ENCODE data around the gene CLASRP. TPM values are rescaled to one million over a fixed set of nuclear protein-coding genes. Genes with fewer than 3 reads are reported as not detected.

CLASRP gene
- total RNA-seq, 1 experiment from 2014 or later = 79.9 TPM

DNA sequence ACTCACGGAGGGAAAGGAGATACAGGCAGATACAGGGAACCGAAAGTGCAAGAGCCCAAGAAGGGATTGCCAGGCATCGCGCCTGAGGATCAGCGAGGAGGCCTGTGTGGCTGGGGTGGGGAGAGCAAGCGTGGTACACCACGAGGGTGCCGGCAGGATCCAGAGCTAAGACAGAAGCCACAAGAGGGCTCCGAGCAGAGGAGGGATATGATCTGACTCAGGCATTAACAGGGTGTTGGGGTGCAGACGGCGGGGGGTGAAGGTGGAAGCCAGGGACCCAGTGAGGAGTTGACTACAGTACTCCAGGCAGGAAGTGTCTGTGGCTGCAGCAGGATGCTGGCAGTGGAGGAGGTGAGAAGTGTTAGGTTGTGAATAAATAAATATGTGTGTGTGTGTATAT is 48.7 kb downstream of the CLASRP start:
- ChIA-PET CTCF (no interaction called here), POLR2A (no interaction called here), RAD21 (ENCODE audit: low non-redundant PET in 1 of 2, low total read pairs in 2 of 2, uncharacterized antibody in 2 of 2, unreplicated experiment in 2 of 2) (interaction anchor here in 1 of 2 experiments (0.6 kb wide), 1 partner anchor 398 kb away, joined by 3 read pairs; no protein-coding TSS in a partner anchor)
- Histone ChIP-seq H3K4me1 (ENCODE audit: control insufficient read depth in 1 of 2, insufficient read depth in 2 of 2, low read length in 2 of 2) (peaks cover 4 to 26% of the 10 kb centered on the region in 2 experiments; a peak in 3 of 4 replicates), H3K27ac (ENCODE audit: low read depth, low read length) (no peak overlapping the region; the same call in 1 of the 2 replicates), H3K9me3 (ENCODE audit: control insufficient read depth in 1 of 2, insufficient read depth in 1 of 2, low read depth in 1 of 2, low read length in 2 of 2) (no peaks in the 10 kb centered on the region), H3K9ac (ENCODE audit: low read length) (no peak overlapping the region), H3K79me2 (ENCODE audit: insufficient read depth, low read length) (peaks cover 56% of the 10 kb centered on the region), H3K9me2 (ENCODE audit: insufficient read depth) (no peaks in the 10 kb centered on the region), H4K20me1 (ENCODE audit: insufficient read depth) (no peaks in the 10 kb centered on the region), H3K27me3 (ENCODE audit: insufficient read depth, low read length) (no peaks in the 10 kb centered on the region), H2AFZ (ENCODE audit: low read depth, low read length, poor library complexity, severe bottlenecking) (no peak overlapping the region), H3K4me2 (ENCODE audit: low read length) (no peak overlapping the region), H3K36me3 (ENCODE audit: control insufficient read depth in 1 of 2, insufficient read depth in 2 of 2, low read length in 2 of 2) (peaks cover 2 to 22% of the 10 kb centered on the region in 2 experiments; a peak in 2 of 4 replicates), H3K4me3 (replicated peaks in 1 of 2; ENCODE audit: low read depth in 1 of 2, low read length in 2 of 2) (no peak overlapping the region)
- BruUV-seq (replicated peaks) = no TSS peak
- ATAC-seq (no peak), DNase-seq (ENCODE audit: low read depth, low spot score) (no peak)
- TF ChIP-seq SP1 (IDR thresholded peaks at IDR 0.05; ENCODE audit: low read depth) (no peak), SRF (IDR thresholded peaks at IDR 0.05; ENCODE audit: low read depth) (no peak), EZH2 (IDR thresholded peaks at IDR 0.05) (no peak), POLR2AphosphoS5 (IDR thresholded peaks at IDR 0.05; ENCODE audit: low read depth, low read length) (no peak), ZFX (IDR thresholded peaks at IDR 0.05) (no peak), JUND (IDR thresholded peaks at IDR 0.05) (no peak), SIN3A (IDR thresholded peaks at IDR 0.05; ENCODE audit: low read depth) (no peak), RAD21 (IDR thresholded peaks at IDR 0.05; ENCODE audit: low read depth) (no peak), YY1 (IDR thresholded peaks at IDR 0.05; ENCODE audit: extremely low read depth, insufficient replicate concordance, low read depth, low read length) (no peak), FOSL1 (IDR thresholded peaks at IDR 0.05; ENCODE audit: low read depth) (no peak), EZH2phosphoT487 (IDR thresholded peaks at IDR 0.05; ENCODE audit: borderline replicate concordance) (no peak), POLR2A (IDR thresholded peaks at IDR 0.05; ENCODE audit: borderline replicate concordance, extremely low read depth, insufficient read depth, insufficient read length) (no peak)
- TF ChIP-seq, protein P1, sequence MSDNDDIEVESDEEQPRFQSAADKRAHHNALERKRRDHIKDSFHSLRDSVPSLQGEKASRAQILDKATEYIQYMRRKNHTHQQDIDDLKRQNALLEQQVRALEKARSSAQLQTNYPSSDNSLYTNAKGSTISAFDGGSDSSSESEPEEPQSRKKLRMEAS (IDR thresholded peaks at IDR 0.05) = no peak
- TF ChIP-seq, protein P2, sequence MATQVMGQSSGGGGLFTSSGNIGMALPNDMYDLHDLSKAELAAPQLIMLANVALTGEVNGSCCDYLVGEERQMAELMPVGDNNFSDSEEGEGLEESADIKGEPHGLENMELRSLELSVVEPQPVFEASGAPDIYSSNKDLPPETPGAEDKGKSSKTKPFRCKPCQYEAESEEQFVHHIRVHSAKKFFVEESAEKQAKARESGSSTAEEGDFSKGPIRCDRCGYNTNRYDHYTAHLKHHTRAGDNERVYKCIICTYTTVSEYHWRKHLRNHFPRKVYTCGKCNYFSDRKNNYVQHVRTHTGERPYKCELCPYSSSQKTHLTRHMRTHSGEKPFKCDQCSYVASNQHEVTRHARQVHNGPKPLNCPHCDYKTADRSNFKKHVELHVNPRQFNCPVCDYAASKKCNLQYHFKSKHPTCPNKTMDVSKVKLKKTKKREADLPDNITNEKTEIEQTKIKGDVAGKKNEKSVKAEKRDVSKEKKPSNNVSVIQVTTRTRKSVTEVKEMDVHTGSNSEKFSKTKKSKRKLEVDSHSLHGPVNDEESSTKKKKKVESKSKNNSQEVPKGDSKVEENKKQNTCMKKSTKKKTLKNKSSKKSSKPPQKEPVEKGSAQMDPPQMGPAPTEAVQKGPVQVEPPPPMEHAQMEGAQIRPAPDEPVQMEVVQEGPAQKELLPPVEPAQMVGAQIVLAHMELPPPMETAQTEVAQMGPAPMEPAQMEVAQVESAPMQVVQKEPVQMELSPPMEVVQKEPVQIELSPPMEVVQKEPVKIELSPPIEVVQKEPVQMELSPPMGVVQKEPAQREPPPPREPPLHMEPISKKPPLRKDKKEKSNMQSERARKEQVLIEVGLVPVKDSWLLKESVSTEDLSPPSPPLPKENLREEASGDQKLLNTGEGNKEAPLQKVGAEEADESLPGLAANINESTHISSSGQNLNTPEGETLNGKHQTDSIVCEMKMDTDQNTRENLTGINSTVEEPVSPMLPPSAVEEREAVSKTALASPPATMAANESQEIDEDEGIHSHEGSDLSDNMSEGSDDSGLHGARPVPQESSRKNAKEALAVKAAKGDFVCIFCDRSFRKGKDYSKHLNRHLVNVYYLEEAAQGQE (IDR thresholded peaks at IDR 0.05; ENCODE audit: low read depth) = no peak
- TF ChIP-seq, protein P3, sequence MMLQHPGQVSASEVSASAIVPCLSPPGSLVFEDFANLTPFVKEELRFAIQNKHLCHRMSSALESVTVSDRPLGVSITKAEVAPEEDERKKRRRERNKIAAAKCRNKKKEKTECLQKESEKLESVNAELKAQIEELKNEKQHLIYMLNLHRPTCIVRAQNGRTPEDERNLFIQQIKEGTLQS (IDR thresholded peaks at IDR 0.05) = no peak
- TF ChIP-seq, protein P4, sequence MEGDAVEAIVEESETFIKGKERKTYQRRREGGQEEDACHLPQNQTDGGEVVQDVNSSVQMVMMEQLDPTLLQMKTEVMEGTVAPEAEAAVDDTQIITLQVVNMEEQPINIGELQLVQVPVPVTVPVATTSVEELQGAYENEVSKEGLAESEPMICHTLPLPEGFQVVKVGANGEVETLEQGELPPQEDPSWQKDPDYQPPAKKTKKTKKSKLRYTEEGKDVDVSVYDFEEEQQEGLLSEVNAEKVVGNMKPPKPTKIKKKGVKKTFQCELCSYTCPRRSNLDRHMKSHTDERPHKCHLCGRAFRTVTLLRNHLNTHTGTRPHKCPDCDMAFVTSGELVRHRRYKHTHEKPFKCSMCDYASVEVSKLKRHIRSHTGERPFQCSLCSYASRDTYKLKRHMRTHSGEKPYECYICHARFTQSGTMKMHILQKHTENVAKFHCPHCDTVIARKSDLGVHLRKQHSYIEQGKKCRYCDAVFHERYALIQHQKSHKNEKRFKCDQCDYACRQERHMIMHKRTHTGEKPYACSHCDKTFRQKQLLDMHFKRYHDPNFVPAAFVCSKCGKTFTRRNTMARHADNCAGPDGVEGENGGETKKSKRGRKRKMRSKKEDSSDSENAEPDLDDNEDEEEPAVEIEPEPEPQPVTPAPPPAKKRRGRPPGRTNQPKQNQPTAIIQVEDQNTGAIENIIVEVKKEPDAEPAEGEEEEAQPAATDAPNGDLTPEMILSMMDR (IDR thresholded peaks at IDR 0.05 in 2 of 3, conservative IDR thresholded peaks at IDR 0.05 in 1 of 3; ENCODE audit: borderline replicate concordance in 1 of 3, insufficient read depth in 1 of 3, low read depth in 2 of 3, low read length in 2 of 3) = no peak
- intact Hi-C loops (cut with micrococcal nuclease) = no loop called here

Measured in HCT116 (cell line).